SKM-1 (cell line): Measurements from ENCODE around the gene JAG2.

ENCODE experiments used
- DNase-seq: peaks from one replicate; lab custom pipeline; 2025; ENCODE audit not compliant: unreplicated experiment; lab: John Stamatoyannopoulos, UW

Gene JAG2

DNA sequence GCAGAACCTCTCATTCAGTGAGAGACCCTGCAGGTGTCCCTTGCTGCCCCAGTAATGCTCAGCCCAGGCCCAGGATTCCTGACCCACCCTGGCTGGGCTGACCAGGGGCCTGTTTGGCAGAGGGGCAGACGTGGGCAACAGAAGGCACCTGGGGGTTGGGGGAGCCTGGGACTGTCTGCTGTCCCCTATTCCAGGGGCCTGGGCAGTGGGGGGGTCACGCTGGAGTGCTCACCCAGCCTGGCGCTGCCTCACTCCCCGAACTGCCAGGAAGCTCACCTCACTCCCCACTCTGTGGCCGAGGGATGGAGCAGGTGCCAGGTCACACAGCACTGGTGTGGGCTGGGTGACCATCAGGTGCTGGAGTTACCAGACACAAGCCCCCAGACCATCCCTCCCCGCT lies 35.1 kb upstream of the JAG2 start:
- no peak for DNase-seq

DNA sequence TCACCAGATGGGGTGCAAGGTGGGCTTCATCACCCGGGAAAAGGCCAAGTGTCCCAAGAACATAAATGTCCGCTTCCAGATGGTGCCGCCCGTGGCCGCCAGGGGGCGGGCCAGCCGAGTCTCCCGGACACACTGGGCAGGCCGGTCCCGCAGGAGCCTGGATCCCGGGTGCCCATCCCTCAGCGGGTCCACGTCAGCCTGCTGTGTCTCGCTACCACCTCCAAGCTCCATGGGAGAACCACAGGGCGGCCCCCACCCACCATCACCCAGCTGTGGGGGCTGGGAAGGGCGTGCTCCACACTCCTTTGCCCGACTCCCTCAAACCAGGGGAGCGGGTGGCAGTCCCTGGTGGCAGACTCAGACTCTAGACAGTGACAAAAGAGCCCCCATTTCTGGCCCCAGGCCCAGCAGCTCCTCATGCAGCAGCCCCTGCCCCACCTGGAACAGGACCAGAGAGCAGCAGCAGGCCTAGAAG lies 34.5 kb upstream of the JAG2 start:
- DNase-seq: no peak

DNA sequence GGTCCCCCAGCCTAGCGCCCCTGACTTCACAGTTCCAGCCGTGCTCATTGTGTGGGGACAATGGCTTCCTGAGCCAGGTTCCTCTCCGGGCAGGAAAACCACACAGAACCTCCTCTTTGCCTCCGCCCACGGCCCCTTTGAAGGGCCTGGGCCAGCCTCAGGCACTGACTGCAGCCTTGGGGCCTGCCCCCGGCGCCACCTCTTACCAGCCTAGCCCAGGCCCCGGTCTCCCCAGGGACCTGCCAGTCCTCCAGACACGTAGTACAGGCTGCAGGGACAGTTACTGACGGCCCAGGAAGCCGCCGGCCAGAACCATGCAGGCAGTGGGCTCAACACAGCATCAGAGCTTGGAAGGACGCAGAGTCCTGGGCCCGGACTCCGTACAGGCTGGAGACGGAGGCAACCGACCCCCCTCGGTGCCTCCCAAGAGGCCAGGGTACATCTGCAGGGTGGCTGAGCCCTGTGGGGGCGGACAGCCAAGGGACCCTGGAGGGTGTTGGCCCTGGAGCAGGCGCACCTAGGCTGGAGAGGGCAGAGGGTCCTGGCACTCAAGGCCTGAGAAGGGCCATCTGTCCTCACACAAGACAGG lies 33.4 kb upstream of the JAG2 start:
- DNase-seq: peak; percentile 20

DNA sequence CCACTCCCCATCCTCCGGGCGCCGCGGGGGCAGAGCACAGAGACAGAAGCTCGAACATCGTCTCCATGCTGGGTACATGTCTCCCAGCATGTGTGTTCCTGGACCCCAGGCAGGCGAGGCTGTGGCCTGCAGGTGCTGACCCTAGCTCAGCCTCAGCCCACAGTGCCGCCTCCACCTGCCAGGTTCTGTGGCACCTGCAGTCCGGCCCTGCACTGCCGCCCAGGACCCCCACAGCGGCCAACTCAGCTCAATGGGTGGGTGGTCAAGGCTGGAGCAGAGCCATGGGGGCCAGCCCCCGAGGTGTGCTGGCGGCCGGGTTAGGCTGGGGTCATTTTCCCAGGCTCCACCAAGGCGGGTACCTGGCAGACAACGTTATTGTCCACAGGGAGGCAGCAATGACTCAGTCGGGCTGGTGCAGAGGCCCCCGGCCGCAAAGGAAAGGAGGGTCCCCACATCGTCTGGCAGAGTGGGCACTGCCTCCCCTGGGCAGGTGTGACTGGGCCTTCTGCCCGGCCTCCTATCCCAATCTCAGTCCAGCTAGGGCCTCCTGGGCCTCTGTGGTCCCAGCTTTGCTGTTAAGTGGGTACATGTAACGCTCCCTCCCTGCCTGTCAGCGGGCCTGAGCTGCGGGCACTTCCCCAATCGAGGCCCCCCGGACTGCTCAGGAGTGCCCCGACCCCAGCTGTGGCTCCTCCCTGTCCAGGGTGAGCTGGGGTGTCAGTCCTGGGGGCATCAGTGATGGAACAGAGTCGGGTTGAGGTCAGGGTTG lies 32.8 kb upstream of the JAG2 start:
- no peak for DNase-seq

DNA sequence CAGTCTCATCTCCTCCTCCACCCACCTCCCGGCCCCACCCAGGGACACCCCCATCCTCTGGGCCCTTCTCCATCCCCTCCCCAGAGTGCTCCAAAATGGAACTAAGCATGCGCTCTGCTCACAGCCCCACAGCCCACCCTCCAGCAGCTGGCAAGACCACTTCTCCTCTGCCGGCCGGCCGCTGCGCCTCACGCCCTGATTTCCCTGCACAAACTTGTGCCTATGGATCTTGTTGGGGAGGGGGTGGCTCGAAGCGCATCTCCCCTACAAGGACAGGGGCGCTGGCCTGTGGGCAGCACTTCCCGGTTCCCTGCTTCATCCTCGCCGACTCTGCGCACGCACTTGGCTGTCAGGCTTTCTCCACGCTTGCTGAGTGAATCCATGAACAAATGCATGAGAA lies 32.1 kb upstream of the JAG2 start:
- DNase-seq: no peak

DNA sequence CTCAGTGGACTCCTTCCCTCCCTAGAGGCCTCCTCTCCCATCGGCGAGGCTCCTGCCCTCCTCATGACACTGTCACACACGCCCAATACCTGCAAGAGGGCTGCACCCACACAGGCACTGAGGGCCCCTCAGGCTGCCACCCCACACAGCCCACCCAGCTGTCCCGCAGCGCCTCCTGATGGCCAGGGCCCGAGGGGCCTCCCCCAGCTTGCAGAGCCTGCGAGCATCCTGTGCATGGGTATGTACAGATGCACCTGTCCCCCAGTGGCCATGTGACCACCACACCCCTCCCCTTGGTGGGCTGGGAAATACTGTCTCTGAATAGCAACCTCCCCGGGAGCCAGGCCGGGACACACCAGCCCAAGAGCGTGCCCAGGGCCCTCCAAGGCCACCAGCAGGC lies 31.5 kb upstream of the JAG2 start:
- no peak for DNase-seq

DNA sequence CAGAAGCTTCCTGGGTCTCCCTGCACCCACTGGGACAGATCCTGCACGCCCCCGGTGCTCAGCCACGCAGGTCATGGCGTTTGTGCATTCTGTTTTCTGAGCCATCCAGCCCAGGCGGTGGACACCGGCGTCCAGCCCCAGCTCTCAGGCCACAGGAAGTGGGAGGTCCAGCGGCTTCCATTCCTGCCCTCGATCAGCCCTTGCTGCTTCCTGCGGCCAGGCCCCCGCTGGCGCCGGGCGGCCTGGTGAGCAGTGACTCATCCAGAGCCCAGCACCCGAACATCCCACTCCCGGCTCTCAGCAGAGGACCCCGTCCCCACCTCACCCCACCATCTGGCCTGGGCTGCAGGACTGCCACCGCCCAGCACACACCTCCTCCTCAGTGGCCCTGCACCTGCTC lies 30.5 kb upstream of the JAG2 start:
- DNase-seq: no peak

DNA sequence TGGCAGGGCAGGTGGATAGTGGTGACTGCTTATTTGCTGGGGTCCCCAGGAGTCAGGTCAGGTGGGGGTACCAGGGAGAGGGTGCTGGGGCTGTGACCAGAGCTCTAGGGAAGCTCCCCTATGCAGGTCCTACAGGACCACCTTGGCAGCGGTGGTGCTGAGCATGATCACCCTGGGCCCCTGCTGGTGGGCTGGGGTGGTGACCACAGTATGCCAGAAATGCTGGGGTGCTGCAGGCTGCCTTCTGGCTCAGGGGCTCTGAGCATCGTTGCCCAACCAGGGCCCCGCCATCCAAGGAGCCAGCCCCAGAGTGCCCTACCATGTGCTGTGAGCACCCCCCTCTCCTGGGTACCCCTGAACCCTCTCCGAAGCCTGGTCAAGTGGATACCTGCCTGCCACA lies 30.0 kb upstream of the JAG2 start:
- no peak for DNase-seq

DNA sequence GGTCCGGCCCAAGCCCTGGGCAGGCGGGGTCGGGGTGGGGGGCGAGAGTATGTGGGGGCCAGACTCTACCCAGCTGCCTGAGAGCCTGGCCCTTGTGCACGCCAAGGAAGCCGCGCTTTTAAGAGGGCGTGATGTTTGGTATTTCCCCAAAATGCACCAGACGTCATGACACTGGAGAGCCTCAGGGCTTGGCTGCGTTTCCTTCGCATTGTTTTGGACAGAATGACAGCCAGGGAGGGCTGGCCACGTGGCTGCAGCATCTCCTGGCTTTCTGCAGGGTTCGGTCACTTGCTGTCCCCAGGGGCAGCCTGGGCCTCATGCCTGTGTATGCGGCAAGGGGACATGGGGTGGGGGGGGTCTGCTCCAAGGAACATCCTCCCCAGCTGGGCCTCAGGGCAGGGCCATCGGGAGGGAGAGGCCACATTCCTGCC lies 28.6 kb upstream of the JAG2 start:
- DNase-seq: no peak

DNA sequence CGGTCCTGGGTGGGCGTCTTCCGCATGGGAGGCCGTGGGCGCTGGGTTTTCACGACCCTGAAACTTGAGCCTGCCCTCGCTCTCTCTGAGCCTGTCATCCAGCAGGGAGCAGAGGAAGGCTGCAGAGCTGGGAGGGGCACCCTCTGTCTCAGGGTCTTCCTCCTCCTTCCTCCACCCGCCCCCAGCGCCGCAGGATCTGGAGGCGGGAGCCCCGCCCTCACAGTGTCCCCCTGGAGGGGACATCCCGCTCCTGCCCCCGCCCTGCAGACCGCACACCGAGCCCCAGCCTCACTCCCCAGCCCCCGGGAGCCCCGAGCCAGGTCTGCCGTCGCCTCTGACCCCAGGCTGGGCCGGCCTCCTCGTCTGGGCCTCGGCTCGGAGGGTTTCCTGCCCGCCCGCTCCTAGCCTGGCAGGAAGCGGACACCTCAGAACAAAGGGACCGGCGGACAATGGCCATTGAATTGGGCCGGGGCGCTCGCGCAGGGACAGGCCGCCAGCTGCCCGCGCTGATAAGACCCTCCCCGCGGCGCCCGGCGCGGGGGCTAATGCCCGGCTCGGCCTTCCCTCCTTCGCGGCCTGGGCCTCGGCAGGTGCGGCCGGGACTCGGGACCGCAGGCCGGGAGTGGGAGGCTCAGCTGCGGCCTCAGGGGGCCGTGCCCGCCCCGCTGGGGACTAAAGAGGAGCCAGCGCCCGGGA lies 27.8 kb upstream of the JAG2 start:
- DNase-seq: no peak

DNA sequence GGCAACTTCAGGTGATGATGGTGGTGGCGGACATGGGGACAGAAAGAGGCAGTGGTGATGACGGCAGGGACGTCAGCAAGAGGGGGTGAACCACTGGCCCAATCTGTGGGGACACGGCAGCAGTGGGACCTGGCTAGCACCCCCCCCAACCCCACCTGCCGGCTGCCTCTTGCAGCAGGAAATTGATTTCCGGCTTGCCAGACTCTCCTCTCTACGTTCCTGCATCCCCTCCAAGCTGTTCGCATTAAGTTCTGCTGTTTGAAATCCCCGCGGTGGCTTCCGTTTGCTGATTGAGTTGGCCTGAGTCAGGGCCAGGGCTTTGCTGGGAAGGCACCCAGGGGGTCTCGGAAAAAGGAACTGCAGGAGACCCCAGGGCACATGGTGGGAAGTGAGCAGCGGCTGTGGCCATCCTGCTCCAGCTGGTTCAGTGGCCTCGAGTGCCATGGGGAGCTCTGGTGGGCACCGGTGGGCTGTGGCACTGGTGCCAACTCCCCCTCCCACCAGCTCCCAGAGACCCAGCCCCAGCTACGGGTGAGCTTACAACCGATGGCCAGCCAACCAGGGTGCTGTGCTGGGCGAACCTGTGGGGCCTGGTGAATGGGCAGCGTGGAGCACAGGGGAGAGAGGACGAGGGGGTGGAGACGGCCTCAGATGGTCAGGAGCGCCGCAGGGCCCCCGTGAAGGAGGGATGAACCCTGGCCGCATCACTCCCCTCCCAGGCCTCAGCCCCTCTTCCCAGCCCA lies 27.1 kb upstream of the JAG2 start:
- DNase-seq: no peak

DNA sequence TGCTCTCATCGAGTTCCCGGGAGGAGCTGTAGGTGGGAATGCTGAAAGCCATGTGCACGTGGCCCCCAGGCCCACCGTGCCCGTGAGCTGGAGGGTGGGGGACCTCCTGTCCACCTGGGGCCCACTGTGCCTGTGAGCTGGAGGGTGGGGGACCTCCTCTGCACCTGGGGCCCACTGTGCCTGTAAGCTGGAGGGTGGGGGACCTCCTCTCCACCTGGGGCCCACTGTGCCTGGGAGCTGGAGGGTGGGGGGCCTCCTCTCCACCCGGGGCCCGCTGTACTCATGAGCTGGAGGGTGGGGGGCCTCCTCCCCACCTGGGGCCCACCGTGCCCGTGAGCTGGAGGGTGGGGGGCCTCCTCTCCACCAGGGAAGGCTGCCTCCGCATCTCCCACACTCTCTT lies 26.5 kb upstream of the JAG2 start:
- no peak for DNase-seq

DNA sequence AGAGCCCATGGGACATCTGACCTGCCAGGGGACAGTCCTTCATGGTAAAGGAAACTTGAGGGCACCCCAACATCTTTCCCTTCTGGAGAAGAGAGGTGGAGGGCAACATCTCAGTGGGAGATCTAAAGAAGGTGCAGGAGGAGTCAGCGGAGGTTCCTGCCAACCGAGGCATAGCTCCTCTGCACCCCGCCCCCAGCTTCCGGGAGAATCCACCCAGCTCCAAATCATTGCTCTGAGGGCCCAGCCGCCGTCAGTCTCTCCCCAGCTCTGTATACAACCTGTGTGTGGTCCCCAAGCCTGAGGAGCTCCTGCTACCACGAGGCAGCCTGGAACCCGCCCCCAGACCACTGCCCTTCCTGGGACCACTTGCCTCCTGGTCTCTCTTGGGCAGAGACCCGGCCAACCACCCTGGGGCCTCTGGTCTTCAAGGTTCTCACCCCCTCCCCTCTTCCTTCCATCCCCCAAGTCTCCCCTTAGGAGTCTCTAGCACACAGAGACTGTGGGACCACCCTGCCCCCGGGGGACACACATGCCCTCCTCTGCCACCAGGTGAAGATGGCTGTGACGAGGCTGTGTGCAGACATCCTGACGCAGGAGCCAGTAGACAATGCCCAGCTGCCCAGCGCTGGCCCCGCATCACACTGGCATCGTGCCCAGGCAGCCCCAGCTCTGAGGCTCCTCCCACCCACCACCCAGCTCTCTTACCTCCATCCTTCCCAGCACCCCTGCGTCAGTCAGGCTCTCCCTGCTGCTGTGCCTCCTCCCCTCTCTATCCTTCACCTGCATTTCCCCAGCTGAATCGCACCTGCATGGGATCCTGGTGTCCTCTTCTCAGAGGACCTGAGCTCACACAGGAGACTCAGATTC lies 25.6 kb upstream of the JAG2 start:
- DNase-seq: no peak

DNA sequence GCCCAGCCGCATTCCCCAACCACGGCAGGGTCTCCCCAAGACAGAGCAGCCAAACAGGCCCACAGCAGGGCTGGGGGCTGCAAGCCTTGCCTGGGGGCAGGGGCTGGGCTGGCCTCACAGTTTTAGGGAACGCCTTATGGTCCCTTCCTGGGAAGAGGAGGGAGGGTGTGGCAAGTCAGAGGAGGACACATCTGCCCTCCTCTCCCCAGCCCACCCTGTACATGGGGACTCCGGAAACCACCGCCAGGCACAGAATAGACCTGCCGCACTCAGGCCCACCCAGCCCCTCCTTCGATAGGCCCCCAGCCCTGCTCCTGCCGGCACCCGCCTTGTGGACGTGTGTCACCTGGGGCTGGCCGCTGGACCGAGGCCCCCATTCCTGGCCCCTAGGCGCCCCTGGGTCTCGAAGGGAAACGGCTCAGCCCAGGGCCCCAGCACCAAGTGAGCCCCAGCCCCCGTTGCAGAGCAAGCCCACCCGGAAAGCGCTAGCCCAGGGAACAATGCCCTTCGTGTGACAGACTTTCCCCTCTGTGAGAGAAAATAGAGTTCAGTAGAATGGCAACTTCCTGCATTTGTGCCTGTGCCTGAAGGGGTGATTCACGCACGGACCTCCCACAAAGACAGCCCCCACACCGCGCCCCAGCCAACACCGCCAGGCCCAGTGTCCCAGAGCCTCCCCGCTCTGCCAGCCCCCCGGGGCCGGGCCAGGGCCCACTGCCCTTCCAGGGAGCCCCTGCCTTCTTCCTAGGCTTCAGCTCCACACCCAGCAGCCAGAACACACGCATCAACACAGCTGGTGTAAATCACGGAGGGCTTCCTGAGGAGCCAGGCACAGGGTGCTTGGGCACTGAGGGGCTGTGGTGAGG lies 24.5 kb upstream of the JAG2 start:
- DNase-seq: no peak

DNA sequence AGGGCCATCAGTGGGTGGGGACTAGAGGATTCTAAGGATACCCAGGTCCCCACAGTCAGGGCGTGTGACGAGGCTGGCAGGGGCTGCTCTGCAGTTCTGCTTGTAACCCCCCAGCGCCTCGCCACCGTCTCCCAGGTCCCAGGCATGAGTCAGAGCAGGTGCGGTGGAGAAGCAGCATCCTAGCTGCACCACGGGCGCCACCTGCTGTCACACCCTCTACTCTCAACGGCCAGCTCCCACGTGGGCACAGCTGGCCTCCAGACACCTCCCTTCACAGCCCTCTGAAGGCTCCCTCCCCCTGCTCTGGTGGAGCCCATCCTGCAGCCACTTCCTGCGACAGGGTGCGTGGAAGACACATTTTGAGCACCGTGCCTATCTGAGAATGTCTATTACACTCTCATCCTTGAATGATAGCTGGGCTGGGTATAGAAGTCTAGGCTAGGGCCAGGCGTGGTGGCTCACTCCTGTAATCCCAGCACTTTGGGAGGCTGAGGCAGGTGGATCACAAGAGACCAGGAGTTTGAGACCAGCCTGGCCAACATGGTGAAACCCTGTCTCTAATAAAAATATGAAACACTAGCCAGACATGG lies 19.5 kb upstream of the JAG2 start:
- no peak for DNase-seq

DNA sequence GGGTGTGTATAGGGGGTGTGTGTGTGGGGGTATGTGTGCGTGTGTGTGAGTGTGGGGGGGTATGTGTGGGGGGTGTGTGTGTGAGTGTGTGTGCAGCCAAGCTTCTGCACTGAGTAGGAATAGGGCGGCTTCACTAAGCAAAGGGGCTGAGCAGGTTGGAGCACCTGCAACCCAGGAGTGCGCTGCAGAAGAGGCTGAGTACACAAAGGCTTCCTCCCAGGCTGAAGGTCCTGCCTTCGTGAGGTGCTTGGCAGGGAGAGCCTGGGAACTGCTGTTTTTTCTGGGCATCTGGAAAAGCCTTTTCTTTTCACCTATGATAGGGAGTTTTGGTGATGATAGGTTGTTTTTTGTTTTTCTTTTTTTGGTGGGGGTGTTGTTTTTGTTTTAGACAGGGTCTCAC lies 18.5 kb upstream of the JAG2 start:
- DNase-seq: no peak

DNA sequence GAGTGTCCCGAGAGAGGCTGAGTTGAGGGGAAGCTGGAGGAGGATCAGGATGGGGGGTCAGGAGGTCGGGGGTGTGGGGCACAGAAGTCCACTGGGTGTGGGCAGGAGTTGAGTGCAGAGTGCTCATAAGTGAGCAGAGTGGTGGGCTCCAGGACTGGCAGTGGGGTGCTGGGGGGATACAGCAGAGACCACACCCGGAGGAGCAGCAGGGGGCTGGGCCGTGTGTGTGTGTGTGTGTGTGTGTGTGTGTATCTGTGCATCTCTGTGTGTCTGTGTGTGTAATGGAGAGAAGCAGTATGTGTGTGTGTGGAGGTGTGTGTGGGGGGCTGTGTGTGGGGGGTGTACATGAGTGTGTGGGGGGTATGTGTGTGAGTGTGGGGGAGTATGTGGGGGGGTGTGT lies 17.4 kb upstream of the JAG2 start:
- no peak for DNase-seq

DNA sequence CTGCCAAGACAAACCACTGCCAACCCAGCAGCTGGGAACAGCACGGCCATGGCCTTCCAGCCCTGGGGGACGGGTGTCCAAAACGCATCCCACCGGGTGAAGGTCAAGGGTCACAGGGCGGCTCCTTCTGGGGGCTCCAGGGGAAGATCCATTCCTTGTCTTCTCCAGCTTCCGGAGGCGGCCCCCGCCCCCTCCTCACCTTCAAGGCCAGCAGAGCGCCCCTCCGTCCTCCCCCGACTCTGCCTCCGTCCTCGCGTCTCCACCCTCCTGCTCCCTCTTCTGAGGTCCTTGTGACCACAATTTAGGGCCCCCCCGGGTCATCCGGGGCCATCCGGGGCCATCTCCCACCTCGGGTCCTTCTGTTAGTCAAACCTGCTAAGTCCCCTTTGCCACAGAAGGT lies 16.4 kb upstream of the JAG2 start:
- no peak for DNase-seq

DNA sequence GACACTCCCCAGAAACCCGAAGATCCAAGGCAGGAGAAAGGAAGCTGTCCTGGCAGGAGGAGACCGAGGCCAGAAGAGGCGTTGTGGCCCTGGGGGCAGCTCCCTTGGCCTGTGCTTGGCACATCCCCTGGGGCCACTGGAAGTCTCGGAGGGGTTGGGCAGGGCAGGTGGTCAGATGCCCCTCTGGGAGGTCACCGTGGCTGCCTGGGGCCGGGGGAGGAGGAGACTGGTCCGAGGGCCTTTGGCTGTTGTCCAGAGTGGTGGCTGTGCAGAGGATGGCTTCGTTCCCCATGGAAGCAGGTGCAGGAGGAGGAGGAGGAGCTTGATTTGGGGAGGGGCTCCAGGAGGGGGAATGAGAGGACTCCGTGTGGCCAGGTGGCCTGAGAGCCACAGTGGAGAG lies 15.9 kb upstream of the JAG2 start:
- no peak for DNase-seq
